B cell (primary cell): ENCODE data around the gene CABS1. TPM values are rescaled to one million over a fixed set of nuclear protein-coding genes. Genes with fewer than 3 reads are reported as not detected.

Experiments used
- ATAC-seq: fragments of 200-7000 bp; cut with Tn5 transposase; one replicate; pipeline ENCODE4 v1.10.0; 2021; ENCODE audit warnings: low read depth, mild to moderate bottlenecking, moderate number of reproducible peaks, moderate library complexity
- CTCF ChIA-PET: fragments of 350-600 bp; sonication (Branson Sonifier 250); formaldehyde crosslinking; loops from one replicate; lab custom pipeline; 2021; ENCODE audit warnings: antibody characterized with exemption, inconsistent platforms; lab: Charles Lee
- POLR2A ChIA-PET: fragments of 350-600 bp; sonication (Branson Sonifier 250); formaldehyde crosslinking; loops from one replicate; lab custom pipeline; 2021; ENCODE audit warnings: antibody characterized with exemption; lab: Charles Lee
- DNase-seq: peaks from one replicate; pipeline ENCODE4 v3.0.0; 2013
- H2AFZ ChIP-seq: 2 replicates; pipeline ENCODE4 v1.6.1; 2012; ENCODE audit warnings: mild to moderate bottlenecking, low read depth, low read length; ENCODE audit not compliant: insufficient read depth, poor library complexity, severe bottlenecking
- H3K27ac ChIP-seq, 2 donors: 1 replicate in 1 of 2; 2 replicates in 1 of 2; pipeline ENCODE4 v1.5.1; 2012 to 2013; ENCODE audit warnings: low read length in 2 of 2, mild to moderate bottlenecking in 2 of 2, moderate library complexity in 1 of 2
- H3K27me3 ChIP-seq, 4 experiments: fragments of 200-600 bp in 1 of 4; sonication (generic) in 1 of 4; replicated peaks in 1 of 4; 1 replicate in 2 of 4; 2 replicates in 2 of 4; pipeline versions ENCODE4 v1.6.1 to v1.7.0; 2013 to 2016; ENCODE audit warnings: low read length in 3 of 4, mild to moderate bottlenecking in 2 of 4, mixed read lengths in 1 of 4, moderate library complexity in 1 of 4; ENCODE audit not compliant: insufficient read depth in 4 of 4, control insufficient read depth in 3 of 4; ENCODE audit errors: control extremely low read depth in 1 of 4
- H3K36me3 ChIP-seq, 2 experiments: replicated peaks in 1 of 2; 1 replicate in 1 of 2; 2 replicates in 1 of 2; pipeline versions ENCODE4 v1.6.1 to v1.7.1; 2013; ENCODE audit warnings: low read length in 1 of 2; ENCODE audit not compliant: insufficient read depth in 2 of 2, control insufficient read depth in 1 of 2; ENCODE audit errors: control extremely low read depth in 1 of 2, extremely low read depth in 1 of 2
- H3K4me1 ChIP-seq, 2 donors: fragments of 200-600 bp in 1 of 2; sonication (generic) in 1 of 2; 1 replicate in 1 of 2; 2 replicates in 1 of 2; pipeline versions ENCODE4 v1.5.1 to v1.6.1; 2013 to 2017; ENCODE audit warnings: low read length in 2 of 2; ENCODE audit not compliant: control insufficient read depth in 2 of 2, insufficient read depth in 2 of 2
- H3K4me2 ChIP-seq: replicated peaks from 2 replicates; pipeline ENCODE3; 2012; ENCODE audit warnings: mild to moderate bottlenecking, low read depth, low read length; ENCODE audit not compliant: poor library complexity, severe bottlenecking
- H3K4me3 ChIP-seq, 5 experiments: fragments of 200-600 bp in 1 of 5; sonication (generic) in 1 of 5; 1 replicate in 3 of 5; 2 replicates in 2 of 5; pipeline versions ENCODE4 v1.5.1 to v1.7.0; 2011 to 2016; ENCODE audit warnings: low read length in 4 of 5, mild to moderate bottlenecking in 4 of 5, low read depth in 2 of 5, control low read depth in 1 of 5, moderate library complexity in 1 of 5; ENCODE audit not compliant: insufficient read depth in 1 of 5; ENCODE audit errors: control extremely low read depth in 1 of 5, extremely low read depth in 1 of 5
- H3K79me2 ChIP-seq: fragments of 200-600 bp; sonication (generic); one replicate; pipeline ENCODE4 v1.6.0; 2016; ENCODE audit warnings: low read length; ENCODE audit not compliant: control insufficient read depth, insufficient read depth
- H3K9ac ChIP-seq: fragments of 200-600 bp; sonication (generic); 2 replicates; pipeline ENCODE4 v1.6.1; 2017; ENCODE audit warnings: mild to moderate bottlenecking, low read length, moderate library complexity
- H3K9me3 ChIP-seq, 3 donors: one replicate each; pipeline versions ENCODE4 v1.6.1 to v1.7.1; 2013; ENCODE audit warnings: low read length in 2 of 3; ENCODE audit not compliant: control insufficient read depth in 2 of 3, insufficient read depth in 1 of 3; ENCODE audit errors: control extremely low read depth in 1 of 3
- H4K20me1 ChIP-seq: 2 replicates; pipeline ENCODE4 v1.6.0; 2012; ENCODE audit warnings: mild to moderate bottlenecking, low read length; ENCODE audit not compliant: insufficient read depth, control insufficient read depth, poor library complexity, severe bottlenecking
- H3K27ac Mint-ChIP-seq: one replicate; pipeline ENCODE4 v1.8.0; 2021; ENCODE audit warnings: mixed read lengths
- H3K27me3 Mint-ChIP-seq: one replicate; pipeline ENCODE4 v1.8.0; 2021; ENCODE audit warnings: mixed read lengths
- H3K4me1 Mint-ChIP-seq: one replicate; pipeline ENCODE4 v1.8.0; 2021; ENCODE audit warnings: mixed read lengths
- H3K4me3 Mint-ChIP-seq: one replicate; pipeline ENCODE4 v1.8.0; 2021; ENCODE audit warnings: mixed read lengths
- H3K9me3 Mint-ChIP-seq: one replicate; pipeline ENCODE4 v1.8.0; 2022; ENCODE audit warnings: mixed read lengths; ENCODE audit not compliant: insufficient read depth
- EZH2 ChIP-seq: IDR thresholded peaks from 2 replicates; pipeline ENCODE4 v1.6.1; 2012; ENCODE audit warnings: borderline replicate concordance, low read depth, mild to moderate bottlenecking, moderate library complexity, low read length; ENCODE audit not compliant: insufficient read depth, poor library complexity, severe bottlenecking
- WGBS: methylation state at CpG from one replicate; pipeline ENCODE4 v1.1.5; 2013; ENCODE audit warnings: missing lambda C conversion rate; ENCODE audit not compliant: insufficient coverage; 5-methylcytosine and 5-hydroxymethylcytosine counted together
- intact Hi-C: fragments of 100-400 bp; cut with micrococcal nuclease; formaldehyde crosslinking; loops from one replicate; pipeline ENCODE4 v1.10.0; 2022
- polyA plus RNA-seq: library from polyadenylated mRNA; depleted of rRNA; stranded (reverse); fragments of >200 nt; gene quantifications from 2 replicates; pipeline ENCODE4 v1.2.3, GENCODE V29; 2012
- total RNA-seq, 2 donors: library from RNA; stranded (reverse); fragments of 120-200 nt in 1 of 2; gene quantifications; 1 replicate in 1 of 2; 2 replicates in 1 of 2; pipeline versions ENCODE4 v1.2.3 to v1.2.4, GENCODE V29; 2013 to 2022
- TF ChIP-seq, protein P1 (sequence below): fragments of 200-600 bp; IDR thresholded peaks from one replicate; pipeline ENCODE4 v1.8.0; 2022; ENCODE audit warnings: antibody characterized with exemption, mild to moderate bottlenecking

CABS1 gene
- total and polyA plus RNA-seq, 2 donors (not counting 1 experiment from before 2014, with no cell fraction given), result not detected

DNA sequence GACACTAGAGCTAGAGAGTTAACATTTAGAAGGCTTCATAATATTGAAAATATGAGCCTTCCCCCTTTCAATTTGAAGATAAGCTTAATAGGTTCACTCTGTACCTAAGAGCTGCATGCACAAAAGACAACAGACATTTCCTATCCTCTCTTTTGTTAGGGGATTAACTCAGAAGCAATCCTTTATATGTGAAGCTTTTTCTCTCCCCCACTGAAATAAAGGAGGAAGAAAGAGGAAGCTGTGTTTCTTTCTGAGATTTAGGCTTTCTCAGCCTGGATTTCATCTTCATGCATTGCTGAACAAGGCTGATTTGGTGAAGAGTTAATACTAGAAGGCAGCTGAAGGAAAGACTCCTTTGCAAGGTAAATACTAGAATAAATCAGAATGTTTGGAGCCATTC is 21.0 kb upstream of the CABS1 start:
- H3K27ac Mint-ChIP-seq, result no peak overlapping the region
- no peak overlapping the region for H3K4me3 ChIP-seq
- H3K36me3 ChIP-seq, result no peaks in the 10 kb centered on the region
- DNase-seq (no peak), ATAC-seq (no peak)
- H3K79me2 ChIP-seq, result no peaks in the 10 kb centered on the region
- H3K9ac ChIP-seq, result no peak overlapping the region
- ChIA-PET CTCF (no interaction called here), POLR2A (no interaction called here)
- H3K27me3 ChIP-seq, result no peaks in the 10 kb centered on the region
- TF ChIP-seq, protein P1, sequence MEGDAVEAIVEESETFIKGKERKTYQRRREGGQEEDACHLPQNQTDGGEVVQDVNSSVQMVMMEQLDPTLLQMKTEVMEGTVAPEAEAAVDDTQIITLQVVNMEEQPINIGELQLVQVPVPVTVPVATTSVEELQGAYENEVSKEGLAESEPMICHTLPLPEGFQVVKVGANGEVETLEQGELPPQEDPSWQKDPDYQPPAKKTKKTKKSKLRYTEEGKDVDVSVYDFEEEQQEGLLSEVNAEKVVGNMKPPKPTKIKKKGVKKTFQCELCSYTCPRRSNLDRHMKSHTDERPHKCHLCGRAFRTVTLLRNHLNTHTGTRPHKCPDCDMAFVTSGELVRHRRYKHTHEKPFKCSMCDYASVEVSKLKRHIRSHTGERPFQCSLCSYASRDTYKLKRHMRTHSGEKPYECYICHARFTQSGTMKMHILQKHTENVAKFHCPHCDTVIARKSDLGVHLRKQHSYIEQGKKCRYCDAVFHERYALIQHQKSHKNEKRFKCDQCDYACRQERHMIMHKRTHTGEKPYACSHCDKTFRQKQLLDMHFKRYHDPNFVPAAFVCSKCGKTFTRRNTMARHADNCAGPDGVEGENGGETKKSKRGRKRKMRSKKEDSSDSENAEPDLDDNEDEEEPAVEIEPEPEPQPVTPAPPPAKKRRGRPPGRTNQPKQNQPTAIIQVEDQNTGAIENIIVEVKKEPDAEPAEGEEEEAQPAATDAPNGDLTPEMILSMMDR, result no peak
- TF ChIP-seq EZH2, result no peak
- no peaks in the 10 kb centered on the region for H3K4me1 ChIP-seq
- H3K4me1 Mint-ChIP-seq, result no peaks in the 10 kb centered on the region
- H3K9me3 Mint-ChIP-seq, result no peaks in the 10 kb centered on the region
- no peak overlapping the region for H2AFZ ChIP-seq
- no peak overlapping the region for H3K4me3 Mint-ChIP-seq
- H3K27ac ChIP-seq, result no peak overlapping the region
- no peaks in the 10 kb centered on the region for H3K9me3 ChIP-seq
- H4K20me1 ChIP-seq, result no peaks in the 10 kb centered on the region
- H3K4me2 ChIP-seq, result no peak overlapping the region
- H3K27me3 Mint-ChIP-seq, result no peaks in the 10 kb centered on the region
- intact Hi-C loops, result no loop called here

DNA sequence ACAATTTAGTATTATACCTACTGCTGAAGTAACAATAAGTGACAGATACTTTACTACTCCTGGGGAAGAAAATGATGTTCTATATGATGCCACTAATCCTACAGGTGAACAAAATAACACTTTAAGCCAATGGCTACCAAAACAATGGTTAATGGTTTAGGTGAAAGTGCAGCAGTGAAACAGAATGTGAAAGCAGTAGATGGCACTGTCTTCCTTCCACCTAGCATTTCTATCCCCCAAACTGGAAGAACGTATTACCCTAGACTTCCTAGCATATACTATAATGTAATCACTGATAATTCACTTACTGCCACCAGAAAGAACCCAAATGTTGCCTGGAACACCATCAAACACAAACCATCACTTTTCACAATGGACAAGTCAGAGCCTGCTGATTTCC is 18.9 kb upstream of the CABS1 start:
- H3K27me3 ChIP-seq, result no peaks in the 10 kb centered on the region
- whole genome bisulfite sequencing, result 75% methylated on average over 1 of the region's 1 CpG
- ChIA-PET CTCF (no interaction called here), POLR2A (no interaction called here)
- H3K27ac ChIP-seq, result no peak overlapping the region
- H3K9ac ChIP-seq, result no peak overlapping the region
- Mint-ChIP-seq H3K4me3 (no peak overlapping the region), H3K27me3 (no peaks in the 10 kb centered on the region), H3K9me3 (no peaks in the 10 kb centered on the region), H3K27ac (no peak overlapping the region), H3K4me1 (no peaks in the 10 kb centered on the region)
- DNase-seq, result no peak
- no peak overlapping the region for H3K4me3 ChIP-seq
- no peaks in the 10 kb centered on the region for H3K9me3 ChIP-seq
- no peak overlapping the region for H2AFZ ChIP-seq
- no peak for ATAC-seq
- no peaks in the 10 kb centered on the region for H4K20me1 ChIP-seq
- H3K4me1 ChIP-seq, result no peaks in the 10 kb centered on the region
- H3K4me2 ChIP-seq, result no peak overlapping the region
- TF ChIP-seq, protein P1, result no peak
- no peak for TF ChIP-seq EZH2
- H3K36me3 ChIP-seq, result no peaks in the 10 kb centered on the region
- intact Hi-C loops, result no loop called here
- no peaks in the 10 kb centered on the region for H3K79me2 ChIP-seq
